HUES48 (cell line): ENCODE measurements around the gene LMOD1.
"Not testable (repeated sequence)": the region's sequence is repeated elsewhere in the genome, so short reads cannot be mapped to it uniquely, and the experiment has no call there.

Source experiments
- H3K27ac ChIP-seq: one replicate; pipeline ENCODE4 v1.7.0; 2013; ENCODE audit warnings: low read depth, low read length, inconsistent platforms
- H3K27me3 ChIP-seq: 2 replicates; pipeline ENCODE4 v1.6.1; 2013; ENCODE audit warnings: mild to moderate bottlenecking, low read length; ENCODE audit not compliant: control insufficient read depth, insufficient read depth
- H3K36me3 ChIP-seq: 2 replicates; pipeline ENCODE4 v1.6.1; 2013; ENCODE audit warnings: low read length; ENCODE audit not compliant: control insufficient read depth, insufficient read depth
- H3K4me1 ChIP-seq: 2 replicates; pipeline ENCODE4 v1.6.1; 2013; ENCODE audit warnings: mild to moderate bottlenecking, low read length; ENCODE audit not compliant: control insufficient read depth, insufficient read depth
- H3K4me3 ChIP-seq: 2 replicates; pipeline ENCODE4 v1.5.1; 2013; ENCODE audit warnings: mild to moderate bottlenecking, low read depth, low read length
- H3K9ac ChIP-seq: 2 replicates; pipeline ENCODE4 v1.6.1; 2013; ENCODE audit warnings: mild to moderate bottlenecking, low read depth, low read length, moderate library complexity
- H3K9me3 ChIP-seq: 2 replicates; pipeline ENCODE4 v1.6.1; 2013; ENCODE audit warnings: low read length; ENCODE audit not compliant: control insufficient read depth, insufficient read depth

Gene LMOD1

GRCh38 chr1:201883266-201883665 is 63.1 kb downstream of the LMOD1 start:
- Histone ChIP-seq H3K27ac (no peak overlapping the region), H3K9me3 (no peaks in the 10 kb centered on the region), H3K9ac (no peak overlapping the region), H3K4me1 (peaks cover 19% of the 10 kb centered on the region), H3K27me3 (peaks cover 3% of the 10 kb centered on the region; the same call in 1 of the 2 replicates), H3K36me3 (0 out of 2 replicates have a peak, but pooled peaks cover 4% of the 10 kb centered on the region), H3K4me3 (no peak overlapping the region)

- Histone ChIP-seq H3K27ac (no peak overlapping the region), H3K4me1 (peaks cover 19% of the 10 kb centered on the region), H3K9ac (no peak overlapping the region), H3K27me3 (peaks cover 3% of the 10 kb centered on the region; the same call in 1 of the 2 replicates), H3K4me3 (no peak overlapping the region), H3K36me3 (peaks cover 6% of the 10 kb centered on the region; the same call in 1 of the 2 replicates), H3K9me3 (no peaks in the 10 kb centered on the region)
Measured at GRCh38 chr1:201882665-201883132, 63.6 kb downstream of the LMOD1 start.

DNA sequence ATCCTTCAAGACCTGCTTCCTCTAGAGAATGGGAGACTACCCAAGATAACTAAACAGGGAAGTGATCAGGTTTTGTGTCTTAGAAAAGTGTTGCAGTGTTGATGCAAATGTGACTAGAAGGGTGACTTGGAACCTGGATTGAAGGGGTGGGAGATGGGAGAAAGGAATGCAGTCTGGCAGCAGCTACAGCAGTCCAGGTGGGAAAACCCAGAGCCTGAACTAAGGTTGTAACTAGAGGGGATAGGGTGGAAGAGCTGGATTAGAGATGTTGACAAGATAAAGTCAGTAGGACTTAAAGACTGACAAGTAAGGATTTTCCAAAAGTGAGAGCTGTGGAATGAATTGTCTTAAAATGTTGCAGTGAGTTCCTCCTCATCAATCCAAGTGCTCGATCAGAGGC is 64.7 kb downstream of the LMOD1 start:
- H3K27me3 ChIP-seq, result no peaks in the 10 kb centered on the region
- H3K4me3 ChIP-seq, result no peak overlapping the region
- no peak overlapping the region for H3K9ac ChIP-seq
- no peak overlapping the region for H3K27ac ChIP-seq
- no peaks in the 10 kb centered on the region for H3K9me3 ChIP-seq
- peaks cover 19% of the 10 kb centered on the region for H3K4me1 ChIP-seq
- peaks cover 14% of the 10 kb centered on the region for H3K36me3 ChIP-seq

GRCh38 chr1:201880928-201881571 is 65.3 kb downstream of the LMOD1 start:
- Histone ChIP-seq H3K9me3 (no peaks in the 10 kb centered on the region), H3K27ac (no peak overlapping the region), H3K4me3 (no peak overlapping the region), H3K9ac (no peak overlapping the region), H3K36me3 (peaks cover 19% of the 10 kb centered on the region), H3K27me3 (no peaks in the 10 kb centered on the region), H3K4me1 (peaks cover 19% of the 10 kb centered on the region)

- peaks cover 47% of the 10 kb centered on the region for H3K36me3 ChIP-seq
- H3K27ac ChIP-seq, result no peak overlapping the region
- H3K9me3 ChIP-seq, result no peaks in the 10 kb centered on the region
- no peak overlapping the region for H3K9ac ChIP-seq
- H3K27me3 ChIP-seq, result no peaks in the 10 kb centered on the region
- peaks cover 15% of the 10 kb centered on the region for H3K4me1 ChIP-seq
- no peak overlapping the region for H3K4me3 ChIP-seq
Measured at GRCh38 chr1:201877877-201878401, 68.4 kb downstream of the LMOD1 start.

DNA sequence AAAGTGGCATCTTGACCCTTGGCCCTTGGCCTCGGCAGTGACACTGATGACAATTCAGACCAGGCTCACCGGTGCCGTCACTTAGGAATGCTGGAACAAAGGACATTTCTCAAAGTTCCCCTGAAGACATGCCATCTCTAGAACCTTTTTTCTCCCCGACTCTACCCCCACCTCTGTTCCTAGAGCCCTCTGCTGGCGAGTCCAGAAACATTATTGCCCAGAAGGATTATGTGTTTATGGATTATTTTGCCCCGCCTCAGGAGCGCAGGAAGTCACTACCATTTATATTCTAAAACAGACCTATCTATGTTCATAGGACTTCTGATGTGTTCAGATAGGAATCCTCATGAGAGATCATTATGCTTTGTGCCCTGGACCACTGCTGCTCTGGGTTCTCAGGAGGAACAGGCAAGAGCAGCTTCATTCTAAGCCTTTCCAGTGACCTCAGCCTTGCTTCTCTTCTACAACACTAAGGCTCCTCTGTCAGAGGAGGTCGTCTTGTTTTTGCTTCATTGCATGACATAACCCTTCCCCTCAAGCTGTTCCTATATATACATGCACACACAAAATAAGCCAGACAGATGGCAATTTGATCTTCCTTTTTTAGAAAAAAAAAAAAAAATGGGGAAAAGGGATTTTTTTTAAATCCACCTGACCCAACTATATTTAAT is 70.1 kb downstream of the LMOD1 start:
- peaks cover 64% of the 10 kb centered on the region for H3K36me3 ChIP-seq
- H3K27me3 ChIP-seq, result no peaks in the 10 kb centered on the region
- no peak overlapping the region for H3K27ac ChIP-seq
- no peaks in the 10 kb centered on the region for H3K9me3 ChIP-seq
- H3K9ac ChIP-seq, result no peak overlapping the region
- H3K4me1 ChIP-seq, result peaks cover 5% of the 10 kb centered on the region
- no peak overlapping the region for H3K4me3 ChIP-seq

DNA sequence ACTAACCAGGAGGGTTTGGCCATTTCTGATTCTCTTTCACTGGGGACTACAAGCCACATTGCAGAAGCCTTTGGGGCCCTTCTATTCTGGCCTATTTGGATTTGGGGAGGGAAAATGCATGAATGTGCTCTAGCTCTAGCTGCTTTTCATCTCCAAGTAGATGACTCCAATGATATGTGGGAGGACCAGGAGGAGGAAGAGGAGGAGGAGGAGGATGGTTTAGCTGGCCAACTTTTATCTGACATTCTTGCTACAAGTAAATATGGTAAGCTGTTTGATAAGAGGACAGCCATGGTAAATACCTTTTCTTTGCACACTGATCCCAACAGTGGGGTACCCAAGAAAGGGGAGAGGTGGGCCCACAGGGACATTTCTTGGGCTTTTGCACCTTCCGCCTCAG is 71.7 kb downstream of the LMOD1 start:
- Histone ChIP-seq H3K4me3 (no peak overlapping the region), H3K9ac (no peak overlapping the region), H3K36me3 (peaks cover 80% of the 10 kb centered on the region), H3K4me1 (no peaks in the 10 kb centered on the region), H3K9me3 (no peaks in the 10 kb centered on the region), H3K27me3 (no peaks in the 10 kb centered on the region), H3K27ac (no peak overlapping the region)

- Histone ChIP-seq H3K27ac (no peak overlapping the region), H3K27me3 (no peaks in the 10 kb centered on the region), H3K36me3 (peaks cover 96% of the 10 kb centered on the region), H3K9ac (no peak overlapping the region), H3K4me3 (no peak overlapping the region), H3K4me1 (no peaks in the 10 kb centered on the region), H3K9me3 (no peaks in the 10 kb centered on the region)
Measured at GRCh38 chr1:201870397-201870796, 76.0 kb downstream of the LMOD1 start.

DNA sequence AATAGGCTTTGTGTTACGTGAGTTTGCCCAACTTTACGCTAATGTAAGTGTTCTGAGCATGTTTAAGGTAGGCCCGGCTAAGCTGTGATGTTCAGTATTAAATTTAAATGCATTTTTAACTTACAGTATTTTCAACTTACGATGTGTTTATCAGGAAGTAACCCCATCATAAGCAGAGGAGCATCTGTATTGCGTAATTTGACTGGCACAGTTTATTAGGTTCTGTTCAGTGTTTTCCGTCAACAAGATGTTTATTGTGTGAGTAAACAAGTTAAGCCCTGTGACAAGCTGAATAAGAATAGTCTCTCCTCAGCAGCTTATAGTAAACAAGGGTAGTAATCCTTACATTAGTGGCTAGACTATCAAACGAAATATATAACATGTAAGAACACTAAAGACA is 84.9 kb downstream of the LMOD1 start:
- peaks cover 93% of the 10 kb centered on the region for H3K36me3 ChIP-seq
- H3K9ac ChIP-seq, result no peak overlapping the region
- H3K4me3 ChIP-seq, result no peak overlapping the region
- no peak overlapping the region for H3K27ac ChIP-seq
- no peaks in the 10 kb centered on the region for H3K9me3 ChIP-seq
- H3K4me1 ChIP-seq, result no peaks in the 10 kb centered on the region
- no peaks in the 10 kb centered on the region for H3K27me3 ChIP-seq

DNA sequence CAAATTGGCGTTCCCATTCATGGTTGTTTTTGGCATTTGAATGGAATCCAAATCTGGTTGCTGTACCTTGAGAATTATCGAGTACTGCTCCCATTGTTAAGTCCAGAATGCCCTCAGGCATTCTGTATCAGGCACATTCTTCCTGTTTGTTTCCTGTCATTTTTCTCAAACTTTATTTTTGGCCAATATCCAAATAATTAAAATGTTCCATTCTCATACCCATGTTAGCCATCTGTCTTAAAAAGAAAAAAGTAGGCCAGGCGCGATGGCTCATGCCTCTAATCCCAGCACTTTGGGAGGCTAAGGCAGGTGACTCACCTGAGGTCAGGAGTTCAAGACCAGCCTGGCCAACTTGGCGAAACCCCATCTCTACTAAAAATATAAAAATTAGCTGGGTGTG is 86.9 kb downstream of the LMOD1 start:
- peaks cover 95% of the 10 kb centered on the region for H3K36me3 ChIP-seq
- H3K9me3 ChIP-seq, result no peaks in the 10 kb centered on the region

DNA sequence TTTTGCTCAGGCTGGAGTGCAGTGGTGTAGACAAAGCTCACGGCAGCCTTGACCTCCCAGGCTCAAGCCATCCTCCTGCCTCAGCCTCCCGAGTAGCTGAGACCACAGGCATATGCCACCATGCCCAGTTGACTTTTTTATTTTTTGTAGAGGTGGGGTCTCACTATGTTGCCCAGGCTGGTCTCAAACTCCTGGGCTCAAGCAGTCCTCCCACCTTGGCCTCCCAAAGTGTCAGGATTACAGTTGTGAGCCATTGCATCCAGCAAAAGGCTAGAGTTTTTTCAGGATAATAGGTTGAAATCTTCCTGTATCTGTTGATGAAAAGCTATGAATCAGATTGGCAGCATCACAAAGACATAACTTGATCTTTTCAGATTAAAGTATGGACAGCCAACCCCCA is 89.6 kb downstream of the LMOD1 start:
- peaks cover 98% of the 10 kb centered on the region for H3K36me3 ChIP-seq
- not testable (repeated sequence) for H3K4me3 ChIP-seq, H3K4me1 ChIP-seq, H3K27ac ChIP-seq, H3K27me3 ChIP-seq, H3K9ac ChIP-seq, H3K9me3 ChIP-seq

More for the DNA sequence above, 86.9 kb downstream of the LMOD1 start:
- Histone ChIP-seq H3K4me1 (no peaks in the 10 kb centered on the region), H3K9ac (no peak overlapping the region), H3K27ac (no peak overlapping the region), H3K4me3 (no peak overlapping the region), H3K27me3 (no peaks in the 10 kb centered on the region)
